GM18858 (cell line): Measurements from ENCODE around the gene LIME1.
"Not testable (repeated sequence)": the region's sequence is repeated elsewhere in the genome, so short reads cannot be mapped to it uniquely, and the experiment has no call there.

Experiments
- ATAC-seq: cut with Tn5 transposase; IDR thresholded peaks from one replicate; pipeline ENCODE4 v1.9.1; 2021; ENCODE audit not compliant: unreplicated experiment

Gene LIME1

DNA sequence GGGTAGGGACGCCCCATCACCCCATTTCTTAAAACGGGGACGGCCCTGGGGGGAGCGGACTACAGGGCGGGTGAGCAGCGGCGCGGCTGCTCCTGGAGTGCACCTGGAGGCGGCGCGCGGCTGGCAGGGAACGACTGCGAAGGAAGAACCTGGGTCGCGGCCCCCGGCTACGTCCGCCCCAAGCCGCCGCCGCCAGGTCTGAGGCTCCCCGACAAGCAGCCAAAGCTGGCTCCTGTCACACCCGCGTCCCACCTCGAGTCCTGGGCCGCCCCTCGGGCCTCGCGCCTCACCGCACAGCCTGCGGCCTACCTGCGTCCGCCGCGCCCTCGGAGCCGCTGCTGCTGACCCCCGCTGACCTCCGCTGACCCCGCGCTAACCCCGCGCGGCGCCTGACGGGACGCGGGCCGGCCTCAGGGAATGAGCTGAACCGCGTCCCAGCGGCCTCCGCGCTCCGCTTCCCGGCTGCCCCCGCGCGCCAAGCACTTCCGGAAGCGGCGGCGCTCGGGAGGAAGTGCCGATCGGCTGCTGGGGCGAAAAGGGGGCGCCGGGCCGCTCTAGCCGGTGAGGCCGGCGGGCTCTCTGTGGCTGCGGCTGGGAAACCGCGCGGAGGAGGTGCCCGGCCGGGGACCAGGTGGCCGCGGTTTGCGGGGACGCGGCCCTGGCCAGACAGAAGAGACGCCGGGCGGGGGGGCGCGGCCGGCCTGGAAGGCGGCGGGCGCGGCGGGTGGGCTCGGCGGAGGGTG, 28.7 kb upstream of the LIME1 start, which contains the start of the genes ARFRP1 and ZGPAT:
TSS of gene ARFRP1 (minus strand) at position 419 of the 743 bp plus-strand sequence. CDS start 885 bp downstream, outside the sequence.
TSS of gene ZGPAT (plus strand) at position 482 of the 743 bp plus-strand sequence. CDS start 542 bp downstream, outside the sequence.
- no peak for ATAC-seq

DNA sequence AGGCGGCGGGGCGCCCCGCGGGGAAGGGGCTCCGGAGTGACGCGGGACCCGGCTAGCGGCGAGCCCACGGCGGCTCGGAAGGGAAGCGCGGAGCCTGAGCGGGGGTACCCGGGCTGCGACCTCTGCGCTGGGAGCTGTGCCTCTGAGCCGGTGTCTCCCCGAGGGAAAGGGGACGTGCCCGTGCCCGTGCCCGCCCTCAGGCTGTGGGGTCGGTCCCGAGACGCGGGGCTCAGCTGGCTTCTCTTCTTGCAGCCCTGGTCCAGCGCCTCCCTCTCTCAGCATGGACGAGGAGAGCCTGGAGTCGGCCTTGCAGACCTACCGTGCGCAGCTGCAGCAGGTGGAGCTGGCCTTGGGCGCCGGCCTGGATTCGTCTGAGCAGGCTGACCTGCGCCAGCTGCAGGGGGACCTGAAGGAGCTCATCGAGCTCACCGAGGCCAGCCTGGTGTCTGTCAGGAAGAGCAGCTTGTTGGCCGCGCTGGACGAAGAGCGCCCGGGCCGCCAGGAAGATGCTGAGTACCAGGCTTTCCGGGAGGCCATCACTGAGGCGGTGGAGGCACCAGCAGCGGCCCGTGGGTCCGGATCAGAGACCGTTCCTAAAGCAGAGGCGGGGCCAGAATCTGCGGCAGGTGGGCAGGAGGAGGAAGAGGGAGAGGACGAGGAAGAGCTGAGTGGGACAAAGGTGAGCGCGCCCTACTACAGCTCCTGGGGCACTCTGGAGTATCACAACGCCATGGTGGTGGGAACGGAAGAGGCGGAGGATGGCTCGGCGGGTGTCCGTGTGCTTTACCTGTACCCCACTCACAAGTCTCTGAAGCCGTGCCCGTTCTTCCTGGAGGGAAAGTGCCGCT, 27.9 kb upstream of the LIME1 start:
- no peak for ATAC-seq

DNA sequence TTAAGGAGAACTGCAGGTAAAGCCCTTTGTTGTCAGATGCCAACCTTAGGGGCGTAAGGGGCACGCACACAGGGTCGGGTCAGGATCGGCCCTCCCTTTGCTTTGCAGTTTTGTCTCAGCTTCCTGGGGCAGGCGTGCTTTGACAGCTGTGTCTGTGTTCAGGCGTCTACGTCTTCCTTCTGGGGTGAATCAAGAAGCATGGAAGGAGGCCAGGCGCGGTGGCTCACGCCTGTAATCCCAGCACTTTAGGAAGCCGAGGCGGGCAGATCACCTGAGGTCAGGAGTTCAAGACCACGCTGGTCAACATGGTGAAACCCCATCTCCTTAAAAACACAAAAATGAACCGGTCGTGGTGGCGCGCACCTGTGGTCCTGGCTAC, 27.3 kb upstream of the LIME1 start:
- no peak for ATAC-seq

DNA sequence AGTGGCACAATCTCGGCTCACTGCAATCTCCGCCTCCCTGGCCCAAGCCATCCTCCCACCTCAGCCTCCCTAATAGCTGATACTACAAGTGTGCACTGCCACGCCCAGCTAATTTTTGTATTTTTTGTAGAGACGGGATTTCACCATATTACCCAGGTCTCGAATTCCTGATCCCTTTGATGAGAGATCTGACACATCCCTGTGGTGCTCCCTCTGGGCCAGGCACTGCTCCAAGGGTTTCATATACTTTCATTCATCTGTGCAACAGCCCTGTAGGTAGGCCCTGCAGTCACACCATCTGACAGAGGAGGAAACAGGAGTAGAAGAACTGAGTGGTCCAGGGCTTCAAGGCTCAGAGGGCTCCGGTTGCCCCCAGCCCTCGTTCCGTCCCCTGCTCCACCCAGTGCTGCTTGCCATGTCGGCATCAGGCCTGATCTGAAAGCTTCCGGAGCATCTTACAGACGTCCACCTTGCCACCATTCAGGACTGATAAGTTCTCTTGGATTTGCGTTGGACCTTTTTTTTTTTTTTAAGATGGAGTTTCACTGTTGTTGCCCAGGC, 25.3 kb upstream of the LIME1 start:
- no peak for ATAC-seq

DNA sequence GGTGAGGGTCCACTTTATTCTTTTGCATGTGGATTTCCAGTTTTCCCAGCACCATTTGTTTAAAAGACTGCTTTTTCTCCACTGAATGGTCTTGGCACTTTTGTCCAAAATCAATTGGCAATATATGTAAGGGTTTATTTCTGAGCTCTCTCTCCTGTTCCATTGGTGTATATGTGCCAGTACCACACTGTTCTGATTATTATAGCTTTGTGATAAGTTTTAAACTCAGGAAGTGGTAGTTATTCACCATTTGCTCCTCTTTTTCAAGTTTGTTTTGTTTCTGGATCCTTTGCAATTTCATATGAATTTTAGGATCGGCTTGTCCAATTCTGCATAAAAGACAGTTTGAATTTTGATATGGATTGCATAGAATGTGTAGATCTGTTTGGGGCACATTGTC, 24.3 kb upstream of the LIME1 start:
- ATAC-seq, result no peak

DNA sequence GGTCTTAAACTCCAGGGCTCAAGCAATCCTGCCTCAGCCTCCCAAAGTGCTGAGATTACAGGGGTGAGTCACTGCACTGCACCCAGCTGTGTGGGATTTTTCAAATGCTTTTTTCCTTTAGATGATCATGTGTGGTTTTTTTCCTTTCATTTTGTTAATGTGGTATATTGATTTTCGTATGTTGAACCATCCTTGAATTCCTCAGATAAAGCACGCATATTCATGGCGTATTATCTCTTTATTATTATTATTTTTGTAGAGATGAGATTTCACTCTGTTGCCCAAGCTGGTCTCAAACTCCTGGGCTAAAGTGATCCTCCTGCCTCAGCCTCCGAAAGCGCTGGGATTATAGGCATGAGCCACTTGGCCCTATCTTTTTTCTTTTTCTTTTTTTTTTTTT, 21.6 kb upstream of the LIME1 start:
- ATAC-seq, result no peak

DNA sequence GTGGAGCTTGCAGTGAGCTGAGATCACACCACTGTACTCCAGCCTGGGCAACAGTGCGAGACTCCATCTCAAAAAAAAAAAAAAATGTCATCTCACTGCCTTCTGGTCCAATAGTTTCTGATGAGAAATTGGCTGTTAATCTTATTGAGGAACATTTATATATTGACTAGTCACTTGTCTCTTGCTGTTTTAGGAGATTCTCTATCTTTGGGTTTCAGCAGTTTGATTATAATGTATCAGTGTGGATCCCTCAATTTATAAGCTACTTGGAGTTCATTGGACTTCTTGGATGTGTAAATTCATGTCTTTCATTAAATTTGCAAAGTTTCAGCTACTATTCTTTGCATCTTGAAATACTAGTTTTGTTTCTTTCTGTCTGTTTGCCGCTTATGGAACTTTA, 17.5 kb upstream of the LIME1 start:
- ATAC-seq, result no peak

DNA sequence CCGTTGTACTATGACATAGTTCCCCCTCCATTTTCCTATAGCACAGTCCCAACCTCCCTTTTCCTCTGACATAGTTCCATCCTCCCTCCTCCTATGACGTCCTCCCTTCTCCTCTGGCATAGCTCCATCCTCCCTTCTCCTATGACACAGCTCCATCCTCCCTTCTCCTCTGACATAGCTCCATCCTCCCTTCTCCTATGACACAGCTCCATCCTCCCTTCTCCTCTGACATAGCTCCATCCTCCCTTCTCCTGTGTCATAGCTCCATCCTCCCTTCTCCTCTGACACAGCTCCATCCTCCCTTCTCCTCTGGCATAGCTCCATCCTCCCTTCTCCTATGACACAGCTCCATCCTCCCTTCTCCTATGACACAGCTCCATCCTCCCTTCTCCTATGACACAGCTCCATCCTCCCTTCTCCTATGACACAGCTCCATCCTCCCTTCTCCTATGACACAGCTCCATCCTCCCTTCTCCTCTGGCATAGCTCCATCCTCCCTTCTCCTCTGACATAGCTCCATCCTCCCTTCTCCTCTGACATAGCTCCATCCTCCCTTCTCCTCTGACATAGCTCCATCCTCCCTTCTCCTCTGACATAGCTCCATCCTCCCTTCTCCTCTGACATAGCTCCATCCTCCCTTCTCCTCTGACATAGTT, 13.4 kb upstream of the LIME1 start:
- ATAC-seq, result not testable (repeated sequence)

DNA sequence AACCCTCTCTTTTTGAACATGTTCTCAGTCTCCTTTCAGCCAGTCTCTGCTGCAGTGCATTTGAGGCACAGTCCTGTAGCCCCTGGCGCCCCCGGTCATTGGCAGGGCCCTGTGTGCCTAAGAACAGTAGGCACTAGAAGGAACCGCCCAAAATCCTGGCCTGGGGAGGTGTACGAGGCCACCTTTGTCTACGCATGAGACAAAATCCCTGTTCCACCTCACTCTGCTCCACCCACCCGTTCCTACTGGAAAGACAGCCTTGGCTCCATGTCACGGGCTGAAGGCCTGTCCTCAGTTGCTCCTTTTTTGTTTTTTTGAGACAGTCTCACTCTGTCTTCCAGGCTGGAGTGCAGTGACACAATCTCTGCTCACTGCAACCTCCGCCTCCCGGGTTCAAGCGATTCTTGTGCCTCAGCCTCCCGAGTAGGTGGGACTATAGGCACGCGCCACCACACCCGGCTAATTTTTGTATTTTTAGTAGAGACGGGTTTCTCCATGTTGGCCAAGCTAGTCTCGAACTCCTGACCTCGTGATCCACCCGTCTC, 6.2 kb upstream of the LIME1 start:
- not testable (repeated sequence) for ATAC-seq

DNA sequence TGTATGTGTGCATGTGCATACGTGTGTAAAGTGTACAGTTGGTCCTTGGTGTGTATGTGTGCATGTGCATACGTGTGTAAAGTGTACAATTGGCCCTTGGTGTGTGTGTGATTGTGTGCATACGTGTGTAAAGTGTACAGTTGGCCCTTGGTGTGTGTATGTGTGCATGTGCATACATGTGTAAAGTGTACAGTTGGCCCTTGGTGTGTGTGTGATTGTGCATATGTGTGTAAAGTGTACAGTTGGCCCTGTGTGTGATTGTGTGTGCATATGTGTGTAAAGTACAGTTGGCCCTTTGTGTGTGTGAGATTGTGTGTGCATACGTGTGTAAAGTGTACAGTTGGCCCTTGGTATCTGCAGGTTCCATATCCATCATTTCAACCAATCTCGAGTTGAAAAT, 5.1 kb upstream of the LIME1 start:
- no peak for ATAC-seq

DNA sequence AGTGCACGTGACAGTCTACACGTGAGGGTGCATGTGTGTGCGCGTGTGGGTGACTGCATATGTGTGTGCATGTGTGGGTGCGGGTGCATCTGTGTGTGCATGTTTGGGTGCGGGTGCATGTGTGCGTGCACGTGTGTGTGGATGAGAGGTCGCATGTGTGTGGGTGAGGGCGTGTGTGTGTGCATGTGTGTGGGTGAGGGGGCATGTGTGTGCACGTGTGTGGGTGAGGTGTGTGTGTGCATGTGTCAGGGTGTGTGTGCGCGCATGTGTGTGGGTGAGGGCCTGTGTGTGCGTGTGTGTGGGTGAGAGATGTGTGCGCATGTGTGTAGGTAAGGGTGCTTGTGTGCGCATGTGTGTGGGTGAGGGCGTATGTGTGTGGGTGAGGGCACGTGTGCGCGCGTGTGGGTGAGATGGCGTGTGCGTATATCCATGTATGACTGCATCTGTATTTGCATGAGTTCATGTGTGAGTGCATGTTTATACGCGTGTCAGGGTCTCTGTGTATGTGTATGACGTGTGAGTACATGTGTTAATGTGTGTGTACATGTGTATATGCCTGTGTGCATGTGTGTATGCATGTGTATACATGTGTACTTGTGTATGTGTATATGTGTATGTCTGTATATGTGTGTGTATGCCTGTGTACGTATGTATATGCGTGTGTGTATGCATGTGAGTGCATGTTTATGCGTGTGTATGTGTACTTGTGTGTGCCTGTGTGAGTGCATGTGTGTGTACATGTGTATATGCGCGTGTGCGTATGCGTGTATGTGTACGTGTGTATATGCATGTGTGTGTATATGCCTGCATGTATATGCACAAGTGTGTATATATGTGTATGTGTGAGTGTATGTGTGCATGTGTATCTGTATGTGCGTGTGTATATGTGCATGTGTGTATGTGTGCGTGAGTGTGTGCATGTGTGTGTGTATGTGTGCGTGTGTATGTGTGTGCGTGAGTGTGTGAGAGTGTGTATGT, 4.1 kb upstream of the LIME1 start:
- ATAC-seq, result no peak

DNA sequence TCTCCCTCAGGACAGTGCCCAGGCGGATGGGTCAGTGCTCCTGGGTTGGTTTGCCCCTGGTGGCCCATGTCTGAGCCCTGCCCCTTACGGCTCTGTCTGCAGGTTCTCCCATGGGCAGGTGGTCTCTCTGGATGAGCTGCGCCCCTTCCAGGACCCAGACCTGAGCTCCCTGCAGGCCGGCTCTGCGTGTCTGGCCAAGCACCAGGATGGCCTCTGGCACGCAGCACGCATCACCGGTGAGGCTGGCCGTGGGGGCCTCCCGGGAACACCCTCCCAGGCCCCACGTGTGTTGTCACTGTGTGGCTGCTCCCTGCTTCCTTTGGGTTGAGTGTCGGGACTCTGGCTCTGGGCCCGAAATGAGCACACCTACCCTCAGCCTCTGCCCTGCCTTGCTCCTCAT, 3.3 kb upstream of the LIME1 start:
- no peak for ATAC-seq

DNA sequence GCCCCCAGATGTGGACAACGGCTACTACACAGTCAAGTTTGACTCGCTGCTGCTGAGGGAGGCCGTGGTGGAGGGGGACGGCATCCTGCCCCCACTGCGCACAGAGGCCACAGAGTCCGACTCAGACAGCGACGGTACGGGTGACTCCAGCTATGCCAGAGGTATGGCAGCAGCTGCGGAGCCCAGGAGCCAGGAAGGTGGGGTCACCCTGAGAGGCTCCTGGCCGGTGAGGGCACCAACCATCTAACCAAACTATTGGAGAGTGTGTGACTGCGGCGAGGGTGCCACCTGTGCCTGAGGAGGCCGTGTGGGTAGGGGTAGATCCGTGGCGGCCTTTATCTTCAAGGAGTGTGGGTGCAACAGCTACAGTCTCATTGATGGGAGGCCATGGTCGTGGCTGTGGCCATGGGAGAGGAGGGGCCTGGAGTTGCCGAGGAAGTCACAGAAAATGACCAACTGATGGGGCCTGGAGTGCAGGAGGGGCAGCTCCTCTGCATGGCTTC, 2.8 kb upstream of the LIME1 start:
- no peak for ATAC-seq

DNA sequence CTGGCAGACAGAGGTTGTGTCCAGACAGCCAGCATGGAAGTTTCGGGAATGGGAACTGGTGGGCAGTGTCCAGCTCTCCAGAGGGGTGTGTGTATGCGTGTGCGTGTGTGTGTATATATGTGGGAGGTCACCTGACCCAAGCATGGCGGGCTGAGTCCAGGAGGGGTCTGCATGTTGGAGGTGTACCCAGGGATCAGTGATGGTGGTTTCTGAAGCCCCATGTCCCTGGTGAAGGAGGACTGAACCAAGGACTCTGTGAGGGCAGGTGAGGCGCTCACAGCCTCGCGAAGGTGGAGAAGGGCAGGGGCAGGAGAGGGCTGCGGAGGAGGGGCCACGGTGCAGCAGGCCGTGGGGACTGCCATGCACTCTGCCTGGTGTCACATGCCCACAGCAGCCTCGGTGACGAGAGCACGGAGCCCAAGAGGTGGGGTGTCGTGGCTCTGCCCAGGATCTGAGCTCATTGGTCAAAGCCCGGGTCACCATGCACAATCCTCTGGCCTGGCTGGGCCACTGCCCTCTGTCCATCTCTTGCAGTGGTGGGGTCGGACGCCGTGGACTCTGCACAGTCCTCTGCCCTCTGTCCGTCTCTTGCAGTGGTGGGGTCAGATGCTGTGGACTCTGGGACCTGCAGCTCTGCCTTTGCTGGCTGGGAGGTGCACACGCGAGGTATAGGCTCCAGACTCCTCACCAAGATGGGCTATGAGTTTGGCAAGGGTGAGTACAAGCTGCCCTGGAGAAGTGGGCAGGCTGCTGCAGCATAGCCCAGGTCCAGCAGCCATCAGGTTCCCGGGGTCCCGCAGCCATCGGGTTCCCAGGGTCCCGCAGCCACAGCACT, 2.1 kb upstream of the LIME1 start:
- ATAC-seq, result no peak

DNA sequence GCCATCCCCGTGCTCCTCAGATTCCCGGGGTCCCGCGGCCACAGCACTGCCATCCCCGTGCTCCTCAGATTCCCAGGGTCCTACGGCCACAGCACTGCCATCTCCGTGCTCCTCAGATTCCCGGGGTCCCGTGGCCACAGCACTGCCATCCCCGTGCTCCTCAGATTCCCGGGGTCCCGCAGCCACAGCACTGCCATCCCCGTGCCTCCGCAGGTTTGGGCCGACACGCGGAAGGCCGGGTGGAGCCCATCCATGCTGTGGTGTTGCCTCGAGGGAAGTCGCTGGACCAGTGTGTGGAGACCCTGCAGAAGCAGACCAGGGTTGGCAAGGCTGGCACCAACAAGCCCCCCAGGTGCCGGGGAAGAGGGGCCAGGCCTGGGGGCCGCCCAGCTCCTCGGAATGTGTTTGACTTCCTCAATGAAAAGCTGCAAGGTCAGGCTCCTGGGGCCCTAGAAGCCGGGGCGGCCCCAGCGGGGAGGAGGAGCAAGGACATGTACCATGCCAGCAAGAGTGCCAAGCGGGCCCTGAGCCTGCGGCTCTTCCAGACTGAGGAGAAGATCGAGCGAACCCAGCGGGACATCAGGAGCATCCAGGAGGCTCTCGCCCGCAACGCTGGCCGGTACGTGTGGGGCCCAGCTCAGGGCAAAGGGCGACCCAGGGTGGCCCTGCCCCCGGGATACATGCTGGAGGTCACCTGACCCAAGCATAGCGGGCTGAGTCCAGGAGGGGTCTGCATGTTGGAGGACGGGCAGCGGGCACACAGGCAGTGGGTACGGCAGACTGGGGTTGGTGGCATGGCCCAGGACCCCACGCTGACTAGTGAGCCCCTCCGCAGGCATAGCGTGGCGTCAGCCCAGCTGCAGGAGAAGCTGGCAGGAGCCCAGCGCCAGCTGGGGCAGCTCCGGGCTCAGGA, 1.3 kb upstream of the LIME1 start:
- no peak for ATAC-seq

DNA sequence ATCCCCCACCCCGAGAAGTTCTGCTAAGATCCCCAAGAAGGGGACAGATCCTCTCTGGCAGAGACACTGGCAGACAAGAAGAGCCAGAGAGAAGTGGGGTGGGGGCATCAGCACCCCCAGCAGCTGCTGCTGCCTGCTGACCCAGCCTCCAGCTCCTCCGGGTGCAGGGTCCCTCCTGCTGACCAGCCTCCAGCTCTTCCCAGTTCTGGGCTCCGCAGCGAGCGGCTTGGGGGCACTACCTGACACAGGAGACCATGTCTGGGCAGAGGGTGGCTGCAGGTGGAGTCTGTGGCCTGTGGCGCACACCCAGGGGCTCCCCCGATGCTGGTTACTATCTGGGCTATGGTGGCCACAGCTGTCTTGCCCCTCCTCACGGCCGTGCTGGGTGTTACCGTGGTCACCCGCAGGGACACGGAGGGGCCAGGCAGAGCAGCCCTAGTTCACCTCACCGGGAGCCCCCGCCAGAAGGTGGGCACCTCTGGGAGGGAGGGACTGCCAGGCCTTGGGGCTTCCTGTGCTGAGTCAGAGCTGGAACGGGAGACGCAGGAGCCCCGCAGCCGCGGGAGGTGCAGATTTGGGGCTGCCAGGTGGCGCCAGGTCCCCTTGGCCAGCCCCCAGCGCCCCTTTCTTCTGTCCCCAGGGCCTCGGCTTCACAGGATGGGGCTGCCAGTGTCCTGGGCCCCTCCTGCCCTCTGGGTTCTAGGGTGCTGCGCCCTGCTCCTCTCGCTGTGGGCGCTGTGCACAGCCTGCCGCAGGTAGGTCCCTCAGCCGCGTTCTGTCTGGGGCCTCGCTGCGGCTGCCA, 630 bp downstream of the LIME1 start:
- ATAC-seq, result no peak

DNA sequence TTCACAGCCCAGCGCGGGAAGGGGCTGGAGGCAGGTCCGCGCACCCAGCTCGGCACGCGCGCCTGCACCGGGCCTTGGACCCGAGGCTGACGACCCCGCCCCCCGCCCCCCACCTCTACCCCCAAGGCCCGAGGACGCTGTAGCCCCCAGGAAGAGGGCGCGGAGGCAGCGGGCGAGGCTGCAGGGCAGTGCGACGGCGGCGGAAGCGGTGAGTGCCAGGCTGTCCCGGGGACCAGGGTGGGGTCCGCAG, 1.2 kb downstream of the LIME1 start:
- no peak for ATAC-seq
